ENCODE data around the gene MRPL46.

The MRPL46 gene
- total RNA-seq: 1.2 to 7.2 reads per million in 2 donors

DNA sequence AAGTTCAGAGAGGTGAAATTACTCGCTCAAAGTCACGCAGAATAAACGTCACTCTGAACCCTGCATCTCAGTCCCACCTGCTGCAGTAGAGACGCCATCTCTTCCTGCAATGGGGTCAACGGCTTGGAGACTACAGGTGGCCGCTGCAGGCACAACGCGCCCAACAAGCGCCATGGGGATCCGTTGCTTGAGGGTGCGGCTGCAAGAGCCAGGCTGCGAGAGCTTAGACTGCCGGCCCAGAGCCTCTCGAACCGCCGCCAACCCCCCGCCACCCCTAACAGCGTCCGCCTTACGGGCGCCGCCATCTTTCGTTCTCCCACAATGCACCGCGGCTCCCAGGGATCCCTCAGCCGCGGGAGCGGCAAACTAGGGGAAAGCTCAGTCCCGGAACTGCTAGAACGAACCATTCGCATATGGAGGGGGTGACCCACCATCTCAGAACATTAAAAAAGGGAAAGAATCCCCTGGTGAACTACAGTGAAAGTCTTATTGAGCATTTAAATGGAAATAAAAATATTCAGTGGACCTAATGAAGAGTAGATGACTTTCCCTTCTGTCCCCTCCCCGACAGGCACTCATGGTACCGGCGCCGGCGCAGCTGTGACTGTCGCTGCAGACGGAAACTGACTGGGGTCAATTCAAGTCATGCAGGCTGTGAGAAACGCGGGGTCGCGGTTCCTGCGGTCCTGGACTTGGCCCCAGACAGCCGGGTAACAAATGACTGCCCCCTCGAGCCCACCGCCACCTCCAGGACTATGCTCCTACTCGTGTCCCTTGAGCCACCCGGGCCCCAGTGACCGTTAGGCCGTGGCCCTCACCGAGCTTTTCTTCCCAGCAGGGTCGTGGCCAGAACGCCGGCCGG lies at the start of gene MRPL46, which contains the start of gene MRPS11:
Gene MRPL46, minus strand, starts transcription at position 316 of the 862 bp plus-strand sequence. Its CDS starts 11 bp downstream, at position 305.
Gene MRPS11, plus strand, starts transcription at position 636 of the 862 bp plus-strand sequence. Its CDS starts 10 bp downstream, at position 646.
- DNase-seq: peak; percentile 91

DNA sequence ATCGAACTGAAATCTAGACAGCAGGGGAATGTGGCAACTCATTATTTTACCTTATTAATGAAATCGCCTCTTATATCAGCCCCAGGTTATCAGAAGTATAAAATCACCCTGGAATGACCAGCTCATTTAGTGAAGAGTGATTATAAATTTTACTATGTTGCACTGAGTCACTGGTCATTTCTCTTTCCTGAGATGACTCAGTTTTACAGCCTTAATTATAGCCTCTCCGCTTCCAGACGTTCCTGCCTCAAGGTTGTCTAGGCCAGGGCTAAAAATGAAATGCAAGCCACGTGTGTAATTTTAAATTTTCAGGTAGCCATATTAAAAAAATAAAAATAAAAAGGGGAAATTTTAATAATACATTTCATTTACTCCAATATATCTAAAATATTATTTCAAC lies 46.0 kb upstream of the MRPL46 start:
- DNase-seq: no peak

DNA sequence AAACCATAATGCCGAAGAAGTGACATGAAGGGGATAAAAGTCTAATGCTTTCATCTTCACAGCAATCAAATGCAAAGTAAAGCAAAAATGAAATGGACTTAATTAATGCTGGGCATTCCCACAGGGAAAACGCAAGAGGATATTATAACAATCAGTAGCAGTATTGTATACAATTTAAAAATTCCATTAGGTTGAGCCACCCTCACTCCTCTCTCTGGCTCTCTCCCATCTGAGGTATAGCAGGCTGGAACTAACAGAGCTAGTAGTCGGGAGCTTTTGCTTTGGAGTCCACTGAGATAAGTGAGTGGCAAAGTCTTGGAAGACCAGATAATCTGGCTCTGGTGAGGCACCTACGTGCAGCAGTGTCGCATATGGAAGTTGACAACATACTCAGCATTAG lies 45.4 kb upstream of the MRPL46 start:
- no peak for DNase-seq

DNA sequence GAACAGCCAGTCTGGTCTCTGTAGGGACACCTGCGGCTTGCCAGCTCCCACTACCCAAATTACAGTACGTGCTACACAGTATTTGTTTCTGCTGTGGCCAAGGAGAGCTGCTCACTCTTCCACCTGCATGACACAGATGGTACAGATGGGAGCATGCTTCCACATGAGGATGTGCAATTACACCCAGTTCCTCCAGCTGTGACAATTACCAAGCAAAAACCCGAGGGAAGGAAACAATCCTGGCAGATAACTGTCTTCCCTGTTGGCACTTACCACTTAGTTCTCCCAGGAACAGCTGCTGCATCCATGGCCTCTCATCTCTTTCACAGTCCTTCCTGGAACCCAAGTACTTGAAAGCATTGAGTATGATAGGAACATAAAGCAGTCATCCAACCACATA lies 44.9 kb upstream of the MRPL46 start:
- DNase-seq: no peak

DNA sequence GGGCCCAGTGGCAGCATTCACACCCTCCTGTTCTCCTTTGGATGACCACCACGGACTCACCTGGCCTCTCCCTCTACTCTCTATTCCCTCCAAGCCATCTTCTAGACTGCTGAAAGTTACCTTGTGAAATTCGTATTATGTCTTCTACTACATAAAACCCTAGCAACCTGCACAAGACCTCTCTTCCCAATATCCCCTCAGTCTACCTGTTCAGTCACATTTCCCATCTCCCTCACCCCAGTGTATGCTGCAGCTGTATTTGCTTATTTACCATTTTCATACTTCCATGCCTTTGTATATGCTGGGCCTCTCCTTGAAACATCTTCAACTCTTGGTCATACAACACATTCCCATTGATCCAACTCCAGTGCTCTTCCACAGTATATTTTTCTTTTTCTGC lies 44.0 kb upstream of the MRPL46 start:
- DNase-seq: no peak

DNA sequence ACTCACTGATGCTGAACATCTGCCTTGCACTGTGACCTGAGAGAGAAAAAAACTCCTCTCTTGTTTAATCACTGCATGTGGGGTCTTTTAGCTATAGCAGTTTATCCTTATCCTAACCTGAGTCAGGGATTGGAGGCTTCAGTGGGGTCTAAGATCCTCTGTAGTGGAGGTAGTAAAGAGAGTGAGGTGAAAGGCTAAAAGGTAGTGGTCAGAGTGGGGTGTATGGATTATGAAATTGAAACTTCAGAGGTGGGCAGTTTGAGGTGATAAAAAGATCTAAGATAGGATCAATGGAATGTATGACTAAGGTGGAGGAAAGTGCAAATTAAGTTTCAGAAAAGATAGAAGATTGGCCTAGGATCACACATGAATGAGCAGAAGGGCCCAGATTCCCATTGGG lies 42.8 kb upstream of the MRPL46 start:
- no peak for DNase-seq

DNA sequence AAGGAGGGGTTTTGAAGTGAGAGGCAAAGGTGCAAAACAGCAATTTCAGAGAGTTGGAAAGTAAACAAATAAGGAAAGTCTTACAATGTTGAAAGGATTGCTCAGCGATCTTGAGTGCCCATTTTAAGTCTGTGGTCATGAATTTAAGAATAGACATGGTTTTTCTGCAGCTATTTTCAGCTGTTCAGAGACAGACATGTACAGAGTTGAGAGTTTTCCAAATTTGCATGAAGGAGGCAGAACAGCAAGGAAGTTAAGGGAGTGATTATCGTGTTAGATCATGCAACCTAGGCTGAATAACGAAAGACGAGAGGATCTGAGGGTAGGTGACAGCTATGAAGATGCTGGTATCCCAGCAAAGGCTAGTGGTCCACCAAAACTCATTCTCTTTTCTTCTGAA lies 42.1 kb upstream of the MRPL46 start:
- no peak for DNase-seq

DNA sequence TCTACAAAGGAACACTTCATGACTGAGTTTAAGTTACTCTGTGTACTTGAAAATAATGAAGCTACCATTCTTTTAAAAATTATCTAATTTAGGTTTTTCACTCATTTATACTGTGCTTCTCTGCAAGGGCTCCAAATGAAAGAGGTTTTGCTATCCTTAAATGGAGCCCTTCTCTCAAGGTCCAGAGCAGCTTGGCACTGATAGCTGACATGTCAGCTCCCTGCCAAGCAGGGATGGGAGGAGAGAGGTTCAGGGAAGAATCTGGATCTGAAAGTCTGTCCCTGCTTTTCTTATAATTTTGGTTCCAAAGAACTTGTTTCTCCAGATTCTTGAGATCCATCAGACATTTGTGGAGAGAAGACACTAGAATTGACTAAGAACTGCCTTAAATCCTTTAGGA lies 39.4 kb upstream of the MRPL46 start:
- no peak for DNase-seq

DNA sequence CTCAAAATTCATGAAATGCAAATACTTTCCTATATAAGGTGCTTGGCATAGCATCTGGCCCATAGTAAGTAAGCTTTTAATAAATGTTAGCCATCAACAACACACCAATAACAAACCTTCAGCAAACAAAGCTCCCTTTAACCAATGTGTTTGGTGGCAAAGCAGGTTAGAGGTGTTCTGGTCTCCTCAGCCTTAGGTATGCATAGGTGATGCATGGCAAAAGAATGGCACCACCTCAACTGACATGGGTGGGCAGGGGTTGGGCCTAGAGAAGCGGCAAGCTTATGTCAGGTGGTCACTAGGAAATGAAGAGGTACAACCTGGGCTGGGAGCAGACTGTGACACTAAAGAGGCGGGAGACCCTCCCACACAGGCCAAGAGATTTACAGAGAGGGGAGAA lies 38.5 kb upstream of the MRPL46 start:
- DNase-seq: no peak

DNA sequence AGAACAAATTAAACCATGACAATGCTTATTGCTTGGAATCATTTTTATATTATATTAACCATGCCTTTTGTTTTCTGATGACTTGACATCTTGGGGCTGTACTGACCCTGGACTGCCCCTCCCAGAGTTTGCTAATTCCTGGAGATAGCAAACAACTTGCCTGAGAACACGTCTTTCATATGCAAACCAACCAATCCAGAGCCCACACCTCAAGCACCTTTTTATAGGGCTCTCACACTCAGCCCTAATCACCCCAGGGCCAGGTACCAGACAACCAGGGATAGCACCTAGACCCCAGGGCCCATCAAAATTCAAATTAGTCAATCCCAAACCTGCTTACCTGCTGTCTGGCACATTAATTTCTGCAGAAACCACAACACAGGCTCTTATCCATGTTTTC lies 37.3 kb upstream of the MRPL46 start:
- DNase-seq: no peak

DNA sequence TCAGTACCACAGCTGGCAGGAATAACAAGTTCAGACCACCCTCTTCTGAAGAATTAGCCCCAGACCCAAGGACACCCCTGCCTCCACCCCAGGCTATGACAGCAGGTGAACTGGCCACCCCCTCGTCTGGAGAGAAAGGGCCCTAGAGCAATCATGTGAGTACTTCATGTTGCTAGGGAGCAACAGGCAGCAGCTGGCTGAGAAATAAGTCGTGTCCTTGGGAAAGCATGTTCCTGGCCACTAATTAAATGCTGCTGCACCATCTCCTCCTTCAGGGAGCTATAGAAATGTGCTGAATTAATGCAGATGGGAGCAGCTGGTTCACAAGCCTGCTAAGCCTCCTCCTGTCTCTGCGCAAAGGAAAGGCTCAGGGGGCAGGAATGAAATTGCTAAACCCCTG lies 31.8 kb upstream of the MRPL46 start:
- DNase-seq: no peak

DNA sequence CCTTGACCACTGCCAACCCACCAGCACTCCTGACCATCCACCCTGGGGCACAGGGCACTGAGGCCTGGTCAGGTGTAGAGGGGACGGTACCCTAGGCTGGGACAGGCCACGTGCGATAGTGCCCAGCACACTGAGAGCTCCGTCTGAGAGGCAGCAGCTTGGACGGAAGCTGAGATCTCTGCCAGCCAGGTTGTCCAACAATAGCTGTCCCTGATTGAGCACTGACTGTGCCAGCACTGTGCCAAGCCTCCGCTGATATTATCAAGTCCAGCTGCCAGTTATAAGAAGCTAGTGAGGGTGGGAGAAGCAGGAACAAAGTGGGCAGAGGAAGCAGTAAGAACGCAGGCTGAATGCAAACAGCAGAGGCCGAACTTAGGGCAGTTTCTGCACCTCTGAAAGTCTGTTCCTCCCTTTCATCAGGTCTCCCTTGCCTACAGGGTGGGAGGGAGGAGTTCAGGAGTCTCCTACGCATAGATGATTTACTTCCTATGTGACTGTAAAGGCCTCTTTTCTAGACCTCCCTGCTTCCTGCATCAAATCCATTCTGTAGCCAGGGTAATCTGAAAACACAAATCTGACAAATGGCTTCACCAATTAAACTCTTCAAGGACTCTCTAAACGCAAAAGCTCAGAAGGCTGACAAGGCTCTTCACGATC lies 30.0 kb upstream of the MRPL46 start:
- DNase-seq: no peak

DNA sequence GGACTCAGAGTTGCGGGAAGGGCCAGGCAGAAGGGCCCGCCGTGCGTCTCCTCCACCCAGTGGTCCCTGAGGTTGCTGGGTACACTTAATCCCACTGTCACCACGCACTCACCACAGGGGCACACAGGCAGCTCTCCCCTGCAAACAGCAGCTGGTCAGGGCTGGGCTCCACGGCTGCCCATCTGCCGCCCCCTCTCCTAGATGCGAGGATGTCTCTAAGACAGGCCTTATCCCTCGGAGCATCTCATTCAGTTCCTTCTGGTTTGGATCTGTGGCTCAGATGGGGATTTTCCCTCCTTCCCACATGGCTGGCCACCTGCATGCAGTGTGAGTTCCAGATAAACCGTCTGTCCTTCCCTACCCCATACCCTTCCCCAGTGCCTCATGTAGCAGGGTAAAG lies 26.7 kb upstream of the MRPL46 start:
- DNase-seq: no peak

DNA sequence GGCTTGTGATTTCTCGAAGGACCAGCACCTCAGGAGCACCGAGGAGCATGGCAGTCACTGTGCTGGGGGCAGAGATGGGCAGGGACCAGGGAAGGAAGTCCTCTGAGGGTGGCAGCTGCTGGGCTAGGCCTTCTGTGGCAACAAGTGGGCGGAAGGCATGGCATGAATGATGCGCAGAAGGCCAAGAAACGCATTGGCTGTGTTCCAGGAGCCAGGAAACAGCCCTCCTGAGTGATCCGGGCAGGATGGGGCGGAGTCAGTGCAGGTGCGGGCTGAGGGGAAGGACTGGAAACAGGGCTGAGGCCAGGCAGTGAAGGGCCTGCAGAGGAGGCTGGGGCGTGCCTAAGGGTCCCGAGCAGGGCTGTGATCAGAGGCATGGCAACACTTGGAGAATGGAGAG lies 24.0 kb upstream of the MRPL46 start:
- DNase-seq: no peak

DNA sequence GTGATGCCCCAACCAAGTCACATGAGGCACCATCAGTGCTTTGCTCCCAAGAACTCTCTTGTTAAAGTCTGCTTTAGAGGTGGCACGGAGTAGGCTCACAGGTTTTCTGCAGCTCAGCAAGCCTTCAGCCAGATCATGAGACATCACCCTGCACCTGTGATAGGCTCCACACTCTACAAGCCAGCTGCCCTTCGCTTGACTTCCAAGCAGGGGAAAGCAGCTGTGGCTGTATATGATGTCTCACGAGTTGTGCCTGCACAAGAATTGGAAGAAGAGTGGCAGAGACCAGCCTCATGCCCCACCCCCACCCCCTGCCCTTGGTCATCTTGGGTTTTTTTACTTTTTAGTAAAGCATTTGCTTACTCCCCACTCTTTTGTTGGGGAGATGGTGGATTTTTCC lies 22.8 kb upstream of the MRPL46 start:
- DNase-seq: no peak

DNA sequence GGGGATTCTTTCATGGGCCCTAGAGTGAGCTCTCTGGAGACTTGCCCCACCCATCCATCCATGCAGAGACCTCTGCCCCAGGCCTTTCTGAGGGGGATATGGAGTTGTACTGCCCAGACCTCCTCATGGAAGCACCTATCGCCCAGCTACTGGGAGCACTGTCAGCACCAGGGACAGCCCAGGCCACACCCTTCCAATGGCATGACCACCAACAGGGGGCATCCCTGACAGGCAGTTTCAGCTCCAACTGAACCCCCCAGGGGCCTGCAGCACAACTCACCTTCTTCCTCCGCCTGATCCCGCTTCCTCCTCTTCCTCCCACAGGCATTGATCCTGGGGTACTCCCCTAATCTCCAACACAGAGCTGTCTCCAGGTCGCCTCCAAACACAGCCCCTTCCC lies 22.1 kb upstream of the MRPL46 start:
- DNase-seq: no peak

DNA sequence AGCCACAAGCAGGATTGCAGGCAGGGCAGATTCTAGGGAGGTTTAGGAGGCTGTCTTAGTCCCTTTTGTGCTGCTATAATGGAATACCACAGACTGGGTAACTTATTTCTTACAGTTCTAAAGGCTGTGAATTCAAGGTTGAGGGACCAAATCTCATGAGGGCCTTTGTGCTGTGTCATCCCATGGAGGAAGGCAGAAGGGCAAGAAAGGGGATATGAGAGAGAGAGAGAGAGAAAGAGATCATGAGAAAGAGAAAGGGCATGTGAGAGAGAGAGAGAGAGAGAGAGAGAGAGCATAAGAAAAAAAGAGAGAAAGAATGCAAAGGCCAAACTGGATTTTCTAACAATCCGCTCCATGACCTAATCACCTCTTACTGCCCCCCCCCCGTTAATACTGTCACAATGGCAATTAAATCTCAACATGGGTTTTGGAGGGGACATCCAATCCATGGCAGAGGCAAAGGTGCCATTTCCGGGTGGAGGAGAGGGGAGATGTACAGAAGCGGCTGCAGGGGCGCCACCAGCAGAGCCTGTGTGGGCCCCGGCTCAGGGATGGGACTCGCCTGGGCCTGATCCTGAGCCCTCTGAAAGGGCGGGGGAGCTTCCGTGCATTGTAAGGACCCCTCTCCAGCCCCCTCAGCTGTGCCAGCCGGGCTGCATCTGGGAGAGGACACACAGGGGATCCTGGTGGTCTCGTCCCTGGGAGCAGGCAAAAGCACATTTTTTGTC lies 20.8 kb upstream of the MRPL46 start:
- DNase-seq: no peak

DNA sequence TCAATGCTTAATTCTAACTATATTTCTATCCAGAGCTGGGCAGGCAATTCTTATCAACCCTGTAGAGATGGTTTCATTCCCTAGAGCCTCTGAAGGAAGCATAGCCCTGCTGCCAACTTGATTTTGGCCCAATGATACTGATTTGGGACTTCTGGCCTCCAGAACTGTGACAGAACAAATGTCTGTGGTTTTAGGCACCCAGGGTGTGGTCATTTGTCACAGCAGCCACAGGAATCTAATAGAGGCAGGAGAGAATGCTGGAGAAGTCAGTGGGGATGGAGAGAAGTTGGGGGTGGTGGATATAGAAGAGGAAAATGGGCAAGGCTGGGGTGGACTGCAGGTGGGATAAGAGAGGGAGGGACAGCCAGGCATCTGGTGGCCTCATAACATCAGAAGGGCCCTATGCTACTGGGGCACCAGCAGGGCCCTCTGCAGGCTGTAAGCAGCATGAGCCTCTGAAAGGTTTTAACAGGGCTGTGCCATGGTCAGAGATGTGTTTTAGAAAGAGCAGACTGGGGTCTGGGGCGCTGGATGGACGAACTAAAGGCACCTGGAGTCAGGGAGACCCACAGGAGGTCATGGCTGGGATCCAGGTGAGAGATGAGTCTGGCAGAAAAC lies 20.1 kb upstream of the MRPL46 start:
- no peak for DNase-seq

DNA sequence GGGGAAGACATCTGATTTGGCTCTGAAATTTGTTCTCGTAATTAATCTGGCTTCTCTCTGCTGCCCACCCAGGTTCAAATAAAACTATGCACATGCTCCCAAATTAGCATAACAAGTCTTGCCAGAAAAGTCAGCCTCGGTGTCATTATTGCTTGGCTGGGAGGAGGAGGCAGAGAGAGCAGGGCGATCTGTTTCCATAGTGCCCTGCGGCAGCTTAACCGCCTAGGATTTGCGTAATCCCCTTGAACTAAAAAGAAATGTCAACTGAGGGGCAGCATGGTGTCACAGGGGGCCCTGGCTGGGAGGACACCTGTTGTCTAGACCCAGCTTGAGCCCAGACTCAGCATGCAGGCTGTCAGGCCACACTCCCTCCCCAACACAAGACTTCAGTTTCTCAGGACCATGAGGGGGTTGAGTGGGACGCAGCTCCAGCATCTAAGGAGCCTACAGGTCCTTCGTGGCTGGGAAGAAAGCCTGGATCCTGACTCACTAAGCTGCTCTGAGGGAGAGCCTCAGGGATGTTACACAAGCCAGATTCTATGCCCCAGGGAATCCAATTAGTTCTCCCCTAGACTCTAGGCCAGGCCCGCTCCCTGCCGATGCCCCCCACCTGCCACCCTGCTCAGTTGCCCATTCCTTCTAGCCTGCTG lies 17.6 kb upstream of the MRPL46 start:
- no peak for DNase-seq

DNA sequence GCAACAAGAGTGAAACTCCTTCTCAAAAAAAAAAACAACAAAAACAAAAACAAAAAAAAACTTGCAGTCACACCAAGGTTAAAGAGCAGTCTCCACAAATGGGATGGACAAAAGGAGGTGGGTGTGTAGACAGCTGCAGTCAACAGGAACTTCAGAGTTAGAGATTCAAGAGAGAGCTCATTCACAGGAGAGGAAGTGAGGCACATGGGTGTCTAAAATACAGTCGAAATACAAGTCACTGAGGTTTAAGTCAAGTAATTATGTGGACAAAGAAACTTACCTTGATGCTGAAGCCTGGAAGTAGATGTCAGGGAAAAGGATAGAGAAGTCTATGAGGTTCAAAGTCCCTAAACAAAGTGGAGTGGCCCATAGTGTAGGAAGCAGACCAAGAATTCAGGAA lies 15.1 kb upstream of the MRPL46 start:
- DNase-seq: no peak

DNA sequence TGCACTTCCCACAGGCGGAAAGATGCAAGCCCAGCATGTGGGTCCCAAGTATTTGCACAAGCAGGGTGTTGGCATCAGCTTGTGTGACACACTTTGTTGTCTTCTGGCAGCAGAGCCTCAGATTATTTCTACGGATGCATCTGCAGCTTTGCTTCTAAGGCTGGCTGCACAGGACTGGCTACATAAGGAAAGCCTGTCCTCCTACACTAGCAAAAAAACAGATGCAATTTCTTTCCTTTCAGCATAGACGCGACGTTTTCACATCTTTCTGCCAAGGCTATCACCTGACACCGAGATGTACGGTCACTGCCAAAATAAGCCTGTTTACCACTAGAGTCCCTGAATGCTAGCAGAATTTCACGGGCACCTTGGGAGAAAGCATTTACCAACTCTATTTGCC lies 13.8 kb upstream of the MRPL46 start:
- no peak for DNase-seq

DNA sequence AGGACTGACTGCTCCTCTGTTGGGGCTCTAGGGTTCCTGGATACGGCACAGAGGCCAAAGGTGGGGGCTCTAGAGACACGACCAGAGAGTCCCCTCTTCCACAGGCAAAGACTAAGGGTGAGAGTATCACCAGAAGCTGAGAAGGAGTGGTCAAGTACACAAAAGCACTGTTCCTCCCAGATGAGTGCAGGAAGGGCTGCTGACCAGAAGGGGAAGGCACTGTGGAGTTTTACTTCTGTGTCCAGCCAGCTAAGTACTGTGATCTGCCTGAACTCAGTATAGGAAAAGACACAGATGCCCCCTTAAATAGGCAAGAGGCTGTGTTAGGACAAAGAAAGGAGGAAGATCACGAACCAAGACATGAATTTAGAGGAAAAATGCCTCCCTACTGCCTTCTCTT lies 12.0 kb upstream of the MRPL46 start:
- no peak for DNase-seq

DNA sequence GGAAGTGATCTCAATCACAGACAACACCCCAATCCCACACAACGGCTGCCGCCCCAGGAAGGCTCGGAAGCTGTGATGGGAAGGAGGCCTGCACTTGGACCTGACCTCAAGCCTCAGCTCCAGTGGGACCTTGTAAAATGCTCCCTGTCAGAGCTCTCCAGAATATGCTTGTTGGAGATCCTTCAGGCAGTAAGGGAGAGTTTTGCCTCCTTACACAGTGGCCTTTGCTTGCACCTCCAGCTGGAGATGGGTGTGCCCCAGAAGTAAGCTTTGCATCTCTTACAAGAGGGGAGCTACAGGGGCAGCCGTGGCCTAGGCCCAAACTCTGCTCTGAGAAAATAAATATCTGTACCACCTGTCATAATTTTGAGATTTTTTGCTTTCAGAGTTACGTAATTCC lies 10.7 kb upstream of the MRPL46 start:
- no peak for DNase-seq
